SHP77 (cell line): ENCODE measurements around the gene NATD1.

Experiments used
- DNase-seq, 2 experiments: peaks; one replicate each; lab custom pipeline; 2025; lab: John Stamatoyannopoulos, UW

The NATD1 gene

GRCh38 chr17:21275579-21276263, 22.5 kb upstream of the NATD1 start:
- peak; percentile 87 to 96 for DNase-seq

DNA sequence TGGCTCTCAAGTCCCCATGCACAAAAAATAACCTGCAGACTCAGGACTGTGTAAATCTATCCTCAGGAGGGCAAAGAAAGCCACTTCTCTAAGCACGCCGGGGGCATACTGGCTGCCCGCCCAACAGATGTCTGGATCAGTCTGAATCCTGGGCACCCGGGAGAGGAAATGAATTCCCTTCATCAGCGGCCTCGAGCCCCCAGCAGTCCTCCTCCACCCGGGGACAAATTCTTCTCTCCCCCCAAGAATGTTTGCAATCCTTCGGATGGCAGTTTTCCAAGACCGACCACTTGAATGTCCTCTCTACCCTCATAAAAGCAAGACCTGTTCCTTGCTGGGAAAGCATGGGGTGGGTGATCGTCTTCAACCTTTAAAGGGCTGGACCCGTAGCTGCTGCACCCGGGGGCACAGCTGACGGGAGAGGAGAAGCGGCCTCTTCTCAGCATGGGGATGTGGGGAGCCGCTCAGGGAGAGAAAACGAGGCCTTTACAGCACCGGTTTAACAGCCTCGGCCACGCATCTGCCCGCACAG, 21.9 kb upstream of the NATD1 start:
- peak in 1 of 2 experiments; percentile 35 for DNase-seq

GRCh38 chr17:21272881-21273792, 19.9 kb upstream of the NATD1 start:
- DNase-seq, result peak in 1 of 2 experiments; percentile 42

GRCh38 chr17:21272250-21272649, 19.0 kb upstream of the NATD1 start:
- DNase-seq, result no peak

GRCh38 chr17:21271454-21272183, 18.4 kb upstream of the NATD1 start:
- DNase-seq, result no peak

GRCh38 chr17:21269394-21269793, 16.2 kb upstream of the NATD1 start:
- no peak for DNase-seq

- no peak for DNase-seq
These were observed 15.5 kb upstream of the NATD1 start for GRCh38 chr17:21268596-21269188.

DNA sequence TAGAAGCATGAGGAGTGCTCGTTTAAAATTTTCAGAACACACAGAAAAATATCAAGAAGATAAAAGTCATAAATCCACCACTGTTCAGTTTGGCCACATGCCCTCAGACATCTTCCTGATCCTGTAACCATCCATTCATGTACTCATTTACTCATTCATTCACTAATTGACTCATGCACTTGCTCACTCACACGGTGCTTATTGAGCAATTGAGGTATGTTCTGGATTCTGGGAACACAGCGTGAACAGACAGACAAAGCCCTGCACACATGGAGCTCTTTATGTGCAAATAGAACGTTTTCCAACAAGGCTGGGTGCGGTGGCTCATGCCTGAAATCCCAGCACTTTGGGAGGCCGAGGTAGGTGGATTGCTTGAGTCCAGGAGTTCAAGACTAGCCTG, 10.2 kb upstream of the NATD1 start:
- DNase-seq, result no peak

DNA sequence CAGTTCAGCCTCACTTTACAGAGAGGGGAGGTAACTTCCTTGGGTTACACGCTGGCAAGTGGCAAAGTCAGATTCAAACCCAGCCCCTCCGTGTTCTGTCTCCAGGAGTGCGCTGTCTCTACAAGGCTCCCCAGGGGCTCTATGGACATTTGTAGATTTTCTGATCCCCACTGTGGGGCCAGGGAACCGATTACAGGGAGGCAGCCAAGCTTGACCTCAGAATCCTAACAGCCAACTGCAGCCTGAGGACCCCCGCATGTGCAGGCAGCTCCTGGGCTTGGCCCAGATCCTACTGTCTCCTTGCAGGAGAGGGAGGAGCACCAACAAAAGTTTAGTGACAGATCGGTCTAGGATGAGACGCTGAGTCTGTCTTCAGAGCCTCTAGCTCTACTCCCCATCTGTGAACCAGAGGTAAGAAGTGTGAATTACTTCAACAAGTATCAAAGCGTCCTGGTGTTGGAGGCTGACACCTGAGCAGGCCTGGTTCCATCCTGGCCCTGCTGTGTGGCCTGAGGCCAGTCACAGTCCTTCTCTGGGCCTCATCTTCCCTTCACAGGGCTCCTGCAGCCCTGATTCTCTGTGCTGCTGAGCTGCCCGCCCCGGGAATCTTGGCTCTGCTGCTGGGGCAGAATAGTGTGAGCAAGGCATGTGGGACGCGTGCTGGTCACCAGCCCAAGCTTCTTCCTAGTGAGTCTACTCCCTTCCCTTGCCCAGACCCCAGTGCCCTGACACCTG, 9.2 kb upstream of the NATD1 start:
- no peak for DNase-seq

- DNase-seq, result no peak
These were observed 5.4 kb upstream of the NATD1 start for GRCh38 chr17:21258593-21258992.

DNA sequence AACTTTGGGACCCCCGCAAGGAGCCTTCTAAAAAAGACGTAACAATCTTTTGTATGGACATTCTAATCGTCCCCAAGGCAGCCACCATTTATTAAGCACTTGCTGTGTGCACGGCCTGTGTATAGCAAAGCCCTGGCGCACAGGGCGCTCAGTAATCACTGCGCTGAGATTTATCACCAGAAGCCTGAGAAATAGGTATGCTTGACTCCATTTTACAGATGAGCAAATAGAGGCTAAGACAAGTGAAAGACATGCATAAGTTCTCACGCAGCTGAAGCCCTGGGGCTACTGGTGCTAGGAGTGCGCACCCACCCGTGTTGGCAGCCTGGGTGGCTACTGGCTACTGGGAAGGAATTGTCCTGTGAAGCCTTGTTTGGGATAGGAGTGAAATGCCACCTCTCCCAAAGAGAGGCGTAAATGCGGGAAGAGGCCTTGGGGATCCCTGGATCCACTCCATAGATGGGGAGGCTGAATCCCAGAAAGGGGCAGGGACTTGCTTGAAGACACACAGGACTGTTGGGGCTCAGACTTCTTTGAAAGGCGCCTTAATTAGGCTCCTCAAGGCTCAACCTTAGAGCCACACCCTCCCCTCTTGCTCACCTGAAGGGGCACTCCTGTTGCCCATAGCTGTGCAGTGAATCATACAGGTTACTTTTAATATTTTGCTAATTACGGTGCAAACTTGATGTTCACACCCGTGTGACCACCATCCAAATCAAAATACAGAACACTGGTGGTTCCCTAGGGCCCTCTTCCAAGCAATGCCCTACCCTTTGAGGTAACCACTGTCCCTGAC, 634 bp upstream of the NATD1 start:
- no peak for DNase-seq

- DNase-seq, result no peak
These were observed 868 bp downstream of the NATD1 start for GRCh38 chr17:21252289-21252795.

DNA sequence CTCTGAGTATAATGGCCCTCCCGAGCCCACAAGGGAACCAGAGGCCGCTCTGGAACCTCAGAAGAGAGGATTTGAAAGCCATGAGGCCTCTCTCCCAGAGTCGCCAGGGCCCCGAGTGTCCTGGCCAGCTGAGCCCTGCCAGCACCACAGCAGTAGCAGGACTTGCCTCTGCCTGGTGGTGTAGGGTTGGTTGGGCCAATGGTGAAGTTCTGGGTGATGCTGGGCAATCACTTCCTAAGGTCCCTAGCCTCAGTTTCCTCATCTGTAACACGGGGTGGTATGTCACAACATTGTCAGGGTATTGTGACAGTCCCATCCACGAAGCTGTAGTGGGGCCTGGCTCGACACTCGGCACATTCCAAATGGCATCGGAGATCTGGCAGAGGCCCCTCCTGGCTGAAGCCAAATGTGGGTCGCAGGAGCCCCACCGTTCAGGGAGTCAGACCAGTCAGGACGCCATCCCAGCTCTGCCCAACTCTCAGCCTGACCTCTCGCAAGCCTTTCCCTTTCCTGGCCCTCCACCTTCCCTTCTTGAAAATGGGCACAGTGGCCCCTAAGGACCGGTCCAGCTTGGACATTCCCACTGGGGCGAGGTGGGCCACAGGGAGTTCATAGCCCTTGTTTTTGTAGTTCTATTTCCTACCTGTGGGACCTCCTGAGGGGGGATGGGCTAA, 1.7 kb downstream of the NATD1 start:
- no peak for DNase-seq

DNA sequence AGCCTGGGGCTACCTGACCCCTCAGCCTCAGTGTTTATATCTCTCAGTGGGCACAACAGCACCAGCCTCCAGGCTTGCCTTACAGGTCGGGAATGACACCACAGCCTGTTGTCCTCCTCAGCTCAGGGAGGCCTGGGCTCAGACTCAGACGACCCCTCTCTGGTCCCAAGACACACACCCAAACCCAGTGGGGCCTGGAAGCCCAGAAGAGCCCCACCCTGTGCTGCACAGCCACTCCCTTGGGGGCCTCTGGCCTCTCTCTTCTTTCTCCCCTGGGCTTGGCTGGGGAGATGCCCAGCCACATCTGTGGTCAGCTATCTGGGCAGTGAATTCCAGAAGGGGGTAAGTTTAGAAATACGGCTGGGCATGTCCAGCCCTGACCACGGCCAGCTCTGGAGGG, 2.4 kb downstream of the NATD1 start:
- no peak for DNase-seq

GRCh38 chr17:21249920-21250703, 3.1 kb downstream of the NATD1 start:
- DNase-seq, result no peak

GRCh38 chr17:21249086-21249795, 4.0 kb downstream of the NATD1 start:
- DNase-seq, result no peak

GRCh38 chr17:21248500-21248899, 4.7 kb downstream of the NATD1 start:
- no peak for DNase-seq
